Coronary artery (tissue), 2 donors: ENCODE results near the gene ACCSL.

Source experiments
- DNase-seq: peaks from one replicate; pipeline ENCODE4 v3.0.0-alpha.2; 2017; ENCODE audit warnings: low spot score
- H3K27ac ChIP-seq, 2 donors: fragments of 200-600 bp; sonication (generic); one replicate each; pipeline ENCODE4 v1.5.1; 2016 to 2019
- H3K4me3 ChIP-seq: fragments of 200-600 bp; sonication (generic); 2 replicates; pipeline ENCODE4 v1.5.1; 2016; ENCODE audit warnings: mild to moderate bottlenecking, moderate library complexity
- CTCF ChIP-seq: fragments of 200-600 bp; sonication (generic); IDR thresholded peaks from one replicate; pipeline ENCODE4 v1.5.1; 2019; ENCODE audit warnings: antibody characterized with exemption

Gene ACCSL

DNA sequence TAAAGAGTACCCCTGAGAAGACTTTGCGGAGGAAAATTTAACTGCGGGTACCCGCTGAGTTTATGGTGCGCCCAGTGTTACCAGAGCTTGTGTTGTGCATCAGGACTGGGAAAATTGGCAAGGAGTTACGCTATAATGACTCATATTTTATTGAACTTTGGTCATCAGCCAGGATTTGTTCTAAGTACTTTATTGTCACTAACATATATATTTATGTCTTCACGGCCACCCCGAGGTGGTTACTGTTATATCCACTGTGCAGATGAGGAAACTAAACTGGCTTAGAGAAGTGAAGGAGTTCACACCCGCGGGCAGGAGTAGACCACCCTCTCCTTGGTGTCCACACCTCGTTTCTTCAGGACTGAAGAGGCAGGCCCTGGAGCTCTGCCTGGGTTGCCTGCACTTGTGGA lies 19.0 kb downstream of the ACCSL start:
- DNase-seq = no peak
- TF ChIP-seq CTCF = no peak
- peak overlapping the region; percentile 85 to 93 for H3K27ac ChIP-seq
- peak overlapping the region; percentile 80 for H3K4me3 ChIP-seq

DNA sequence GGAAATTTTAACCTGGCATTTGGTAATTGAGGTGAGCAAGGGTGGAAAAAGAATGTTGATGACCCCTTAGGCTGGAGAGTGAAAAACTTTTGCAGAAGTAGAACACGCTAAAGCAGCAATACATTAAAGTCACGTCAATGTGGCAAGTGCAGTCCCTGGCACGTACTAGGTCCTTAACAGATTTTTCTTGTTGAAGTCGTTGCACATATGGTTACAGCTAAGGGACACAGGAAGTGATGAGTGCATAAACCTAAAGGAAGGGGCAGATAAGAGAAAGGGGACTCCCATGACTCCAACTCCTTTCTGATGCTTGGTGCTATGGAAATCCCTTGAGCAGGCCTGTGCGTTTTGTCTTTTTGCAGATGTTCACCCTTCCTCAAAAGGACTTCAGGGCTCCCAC lies 19.5 kb downstream of the ACCSL start:
- Histone ChIP-seq H3K27ac (no peak overlapping the region), H3K4me3 (peak overlapping the region; percentile 80)
- no peak for DNase-seq
- no peak for TF ChIP-seq CTCF

GRCh38 chr11:44068180-44068579 lies 20.4 kb downstream of the ACCSL start:
- Histone ChIP-seq H3K27ac (no peak overlapping the region), H3K4me3 (no peak overlapping the region)
- no peak for TF ChIP-seq CTCF
- no peak for DNase-seq

- no peak overlapping the region for H3K4me3 ChIP-seq
- no peak overlapping the region for H3K27ac ChIP-seq
- TF ChIP-seq CTCF = no peak
- DNase-seq = no peak
Observed at GRCh38 chr11:44071157-44071556, 23.4 kb downstream of the ACCSL start.

GRCh38 chr11:44072757-44073658 lies 25.2 kb downstream of the ACCSL start:
- DNase-seq = no peak
- Histone ChIP-seq H3K27ac (no peak overlapping the region), H3K4me3 (no peak overlapping the region)
- TF ChIP-seq CTCF = no peak

DNA sequence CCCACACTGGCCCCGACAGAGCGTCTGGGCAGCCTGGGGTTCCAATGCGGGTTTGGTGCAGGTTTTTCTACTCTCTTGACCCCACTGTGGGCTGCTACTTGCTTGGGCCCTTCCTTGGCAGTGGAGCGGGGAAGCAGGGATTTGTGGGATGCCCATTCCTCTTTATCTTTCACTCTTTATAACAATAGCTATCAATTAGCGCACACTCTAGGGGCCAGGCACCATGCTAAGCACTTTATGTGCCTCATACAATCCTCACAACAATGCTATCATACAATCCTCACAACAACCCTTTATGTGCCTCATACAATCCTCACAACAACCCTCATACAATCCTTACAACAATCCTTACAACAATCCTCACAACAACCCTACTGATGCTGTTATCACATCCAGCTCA lies 31.0 kb downstream of the ACCSL start:
- TF ChIP-seq CTCF = no peak
- H3K27ac ChIP-seq = no peak overlapping the region
- H3K4me3 ChIP-seq = no peak overlapping the region
- DNase-seq = no peak

GRCh38 chr11:44079376-44079775 lies 31.6 kb downstream of the ACCSL start:
- Histone ChIP-seq H3K27ac (no peak overlapping the region), H3K4me3 (no peak overlapping the region)
- DNase-seq = no peak
- no peak for TF ChIP-seq CTCF
